Right lobe of liver (tissue), 4 donors: Measurements from ENCODE around the gene SKIDA1.

Experiments used
- CTCF ChIP-seq, 4 donors: fragments of 200-600 bp in 3 of 4; fragments of 450-650 bp in 1 of 4; IDR thresholded peaks; one replicate each; pipeline versions ENCODE4 v1.5.1 to v1.8.0; 2016 to 2022; ENCODE audit warnings: antibody characterized with exemption in 4 of 4, mild to moderate bottlenecking in 2 of 4
- POLR2A ChIP-seq: fragments of 450-650 bp; IDR thresholded peaks from one replicate; pipeline ENCODE4 v1.6.1; 2017; ENCODE audit warnings: antibody characterized with exemption, mild to moderate bottlenecking
- donor health status: DM: no; HTN: no; CAD: no.
- donor health status: DM: no; HTN: no; CAD: no.
- donor health status: DM: no; HTN: yes; CAD: no.

GRCh38 chr10:21518149-21518640, 7.3 kb downstream of the SKIDA1 start:
- TF ChIP-seq CTCF (IDR thresholded peaks at IDR 0.05) (no peak), POLR2A (no peak)
